ENCODE measurements around the gene LRRC32. TPM values are rescaled to one million over a fixed set of nuclear protein-coding genes. Genes with fewer than 3 reads are reported as not detected.

Gene LRRC32
- total and polyA plus RNA-seq, 2 experiments from 2014 or later = 0.42 to 0.58 TPM

DNA sequence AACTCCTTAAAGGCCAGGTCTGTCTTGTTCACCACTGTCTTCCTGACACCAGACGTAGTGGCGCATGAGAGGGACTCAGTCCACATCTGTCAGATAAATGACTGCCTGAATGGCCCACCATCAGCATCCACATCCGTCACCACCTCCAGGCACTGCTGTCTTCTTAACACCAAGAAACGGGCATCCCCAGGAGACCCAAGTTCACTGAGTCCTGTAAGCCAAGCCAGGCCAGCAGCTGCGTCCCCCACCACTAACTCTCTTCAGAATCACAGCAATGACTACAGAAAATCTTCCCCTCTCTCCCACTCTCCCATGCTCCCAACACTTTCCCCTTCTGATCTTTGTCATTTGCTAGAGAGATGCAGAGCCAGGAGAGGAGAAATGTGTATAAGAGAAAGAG is 47.3 kb upstream of the LRRC32 start:
- H3K4me2 ChIP-seq = no peak overlapping the region
- no peaks in the 10 kb centered on the region; the same call in 1 of the 2 replicates for H3K4me1 ChIP-seq (ENCODE audit: insufficient read depth)
- H3K4me3 ChIP-seq = no peak overlapping the region
- peaks cover 5% of the 10 kb centered on the region for H3K27me3 Mint-ChIP-seq (ENCODE audit: insufficient read depth, low read depth, poor library complexity)
- H3K4me1 Mint-ChIP-seq = peaks cover 7% of the 10 kb centered on the region
- DNase-seq (ENCODE audit: low spot score) (no peak), ATAC-seq (no peak)
- no peak overlapping the region for H2AFZ ChIP-seq
- H3K79me2 ChIP-seq (replicated peaks; ENCODE audit: insufficient read depth) = no peaks in the 10 kb centered on the region
- H3K4me3 Mint-ChIP-seq = no peak overlapping the region
- H3F3A ChIP-seq (replicated peaks; ENCODE audit: low read depth) = no peaks in the 10 kb centered on the region
- no peaks in the 10 kb centered on the region for H3K9me3 Mint-ChIP-seq
- H3K9me2 ChIP-seq (ENCODE audit: insufficient read depth) = no peaks in the 10 kb centered on the region
- H3K36me3 Mint-ChIP-seq (ENCODE audit: low read depth) = no peaks in the 10 kb centered on the region
- no peaks in the 10 kb centered on the region for H3K27me3 ChIP-seq (ENCODE audit: insufficient read depth)
- H3K36me3 ChIP-seq (ENCODE audit: insufficient read depth) = no peaks in the 10 kb centered on the region
- TF ChIP-seq, protein P1, sequence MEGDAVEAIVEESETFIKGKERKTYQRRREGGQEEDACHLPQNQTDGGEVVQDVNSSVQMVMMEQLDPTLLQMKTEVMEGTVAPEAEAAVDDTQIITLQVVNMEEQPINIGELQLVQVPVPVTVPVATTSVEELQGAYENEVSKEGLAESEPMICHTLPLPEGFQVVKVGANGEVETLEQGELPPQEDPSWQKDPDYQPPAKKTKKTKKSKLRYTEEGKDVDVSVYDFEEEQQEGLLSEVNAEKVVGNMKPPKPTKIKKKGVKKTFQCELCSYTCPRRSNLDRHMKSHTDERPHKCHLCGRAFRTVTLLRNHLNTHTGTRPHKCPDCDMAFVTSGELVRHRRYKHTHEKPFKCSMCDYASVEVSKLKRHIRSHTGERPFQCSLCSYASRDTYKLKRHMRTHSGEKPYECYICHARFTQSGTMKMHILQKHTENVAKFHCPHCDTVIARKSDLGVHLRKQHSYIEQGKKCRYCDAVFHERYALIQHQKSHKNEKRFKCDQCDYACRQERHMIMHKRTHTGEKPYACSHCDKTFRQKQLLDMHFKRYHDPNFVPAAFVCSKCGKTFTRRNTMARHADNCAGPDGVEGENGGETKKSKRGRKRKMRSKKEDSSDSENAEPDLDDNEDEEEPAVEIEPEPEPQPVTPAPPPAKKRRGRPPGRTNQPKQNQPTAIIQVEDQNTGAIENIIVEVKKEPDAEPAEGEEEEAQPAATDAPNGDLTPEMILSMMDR (conservative IDR thresholded peaks at IDR 0.05; ENCODE audit: low read depth in 2 of 2) = no peak
- TF ChIP-seq EZH2phosphoT487 (IDR thresholded peaks at IDR 0.05; ENCODE audit: unreplicated experiment) = no peak
- TF ChIP-seq ZNF331 (CRISPR knock-in tag; IDR thresholded peaks at IDR 0.05; ENCODE audit: low read depth) = no peak
- TF ChIP-seq, protein P2, sequence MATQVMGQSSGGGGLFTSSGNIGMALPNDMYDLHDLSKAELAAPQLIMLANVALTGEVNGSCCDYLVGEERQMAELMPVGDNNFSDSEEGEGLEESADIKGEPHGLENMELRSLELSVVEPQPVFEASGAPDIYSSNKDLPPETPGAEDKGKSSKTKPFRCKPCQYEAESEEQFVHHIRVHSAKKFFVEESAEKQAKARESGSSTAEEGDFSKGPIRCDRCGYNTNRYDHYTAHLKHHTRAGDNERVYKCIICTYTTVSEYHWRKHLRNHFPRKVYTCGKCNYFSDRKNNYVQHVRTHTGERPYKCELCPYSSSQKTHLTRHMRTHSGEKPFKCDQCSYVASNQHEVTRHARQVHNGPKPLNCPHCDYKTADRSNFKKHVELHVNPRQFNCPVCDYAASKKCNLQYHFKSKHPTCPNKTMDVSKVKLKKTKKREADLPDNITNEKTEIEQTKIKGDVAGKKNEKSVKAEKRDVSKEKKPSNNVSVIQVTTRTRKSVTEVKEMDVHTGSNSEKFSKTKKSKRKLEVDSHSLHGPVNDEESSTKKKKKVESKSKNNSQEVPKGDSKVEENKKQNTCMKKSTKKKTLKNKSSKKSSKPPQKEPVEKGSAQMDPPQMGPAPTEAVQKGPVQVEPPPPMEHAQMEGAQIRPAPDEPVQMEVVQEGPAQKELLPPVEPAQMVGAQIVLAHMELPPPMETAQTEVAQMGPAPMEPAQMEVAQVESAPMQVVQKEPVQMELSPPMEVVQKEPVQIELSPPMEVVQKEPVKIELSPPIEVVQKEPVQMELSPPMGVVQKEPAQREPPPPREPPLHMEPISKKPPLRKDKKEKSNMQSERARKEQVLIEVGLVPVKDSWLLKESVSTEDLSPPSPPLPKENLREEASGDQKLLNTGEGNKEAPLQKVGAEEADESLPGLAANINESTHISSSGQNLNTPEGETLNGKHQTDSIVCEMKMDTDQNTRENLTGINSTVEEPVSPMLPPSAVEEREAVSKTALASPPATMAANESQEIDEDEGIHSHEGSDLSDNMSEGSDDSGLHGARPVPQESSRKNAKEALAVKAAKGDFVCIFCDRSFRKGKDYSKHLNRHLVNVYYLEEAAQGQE (IDR thresholded peaks at IDR 0.05; ENCODE audit: unreplicated experiment) = no peak
- TF ChIP-seq, protein P3, sequence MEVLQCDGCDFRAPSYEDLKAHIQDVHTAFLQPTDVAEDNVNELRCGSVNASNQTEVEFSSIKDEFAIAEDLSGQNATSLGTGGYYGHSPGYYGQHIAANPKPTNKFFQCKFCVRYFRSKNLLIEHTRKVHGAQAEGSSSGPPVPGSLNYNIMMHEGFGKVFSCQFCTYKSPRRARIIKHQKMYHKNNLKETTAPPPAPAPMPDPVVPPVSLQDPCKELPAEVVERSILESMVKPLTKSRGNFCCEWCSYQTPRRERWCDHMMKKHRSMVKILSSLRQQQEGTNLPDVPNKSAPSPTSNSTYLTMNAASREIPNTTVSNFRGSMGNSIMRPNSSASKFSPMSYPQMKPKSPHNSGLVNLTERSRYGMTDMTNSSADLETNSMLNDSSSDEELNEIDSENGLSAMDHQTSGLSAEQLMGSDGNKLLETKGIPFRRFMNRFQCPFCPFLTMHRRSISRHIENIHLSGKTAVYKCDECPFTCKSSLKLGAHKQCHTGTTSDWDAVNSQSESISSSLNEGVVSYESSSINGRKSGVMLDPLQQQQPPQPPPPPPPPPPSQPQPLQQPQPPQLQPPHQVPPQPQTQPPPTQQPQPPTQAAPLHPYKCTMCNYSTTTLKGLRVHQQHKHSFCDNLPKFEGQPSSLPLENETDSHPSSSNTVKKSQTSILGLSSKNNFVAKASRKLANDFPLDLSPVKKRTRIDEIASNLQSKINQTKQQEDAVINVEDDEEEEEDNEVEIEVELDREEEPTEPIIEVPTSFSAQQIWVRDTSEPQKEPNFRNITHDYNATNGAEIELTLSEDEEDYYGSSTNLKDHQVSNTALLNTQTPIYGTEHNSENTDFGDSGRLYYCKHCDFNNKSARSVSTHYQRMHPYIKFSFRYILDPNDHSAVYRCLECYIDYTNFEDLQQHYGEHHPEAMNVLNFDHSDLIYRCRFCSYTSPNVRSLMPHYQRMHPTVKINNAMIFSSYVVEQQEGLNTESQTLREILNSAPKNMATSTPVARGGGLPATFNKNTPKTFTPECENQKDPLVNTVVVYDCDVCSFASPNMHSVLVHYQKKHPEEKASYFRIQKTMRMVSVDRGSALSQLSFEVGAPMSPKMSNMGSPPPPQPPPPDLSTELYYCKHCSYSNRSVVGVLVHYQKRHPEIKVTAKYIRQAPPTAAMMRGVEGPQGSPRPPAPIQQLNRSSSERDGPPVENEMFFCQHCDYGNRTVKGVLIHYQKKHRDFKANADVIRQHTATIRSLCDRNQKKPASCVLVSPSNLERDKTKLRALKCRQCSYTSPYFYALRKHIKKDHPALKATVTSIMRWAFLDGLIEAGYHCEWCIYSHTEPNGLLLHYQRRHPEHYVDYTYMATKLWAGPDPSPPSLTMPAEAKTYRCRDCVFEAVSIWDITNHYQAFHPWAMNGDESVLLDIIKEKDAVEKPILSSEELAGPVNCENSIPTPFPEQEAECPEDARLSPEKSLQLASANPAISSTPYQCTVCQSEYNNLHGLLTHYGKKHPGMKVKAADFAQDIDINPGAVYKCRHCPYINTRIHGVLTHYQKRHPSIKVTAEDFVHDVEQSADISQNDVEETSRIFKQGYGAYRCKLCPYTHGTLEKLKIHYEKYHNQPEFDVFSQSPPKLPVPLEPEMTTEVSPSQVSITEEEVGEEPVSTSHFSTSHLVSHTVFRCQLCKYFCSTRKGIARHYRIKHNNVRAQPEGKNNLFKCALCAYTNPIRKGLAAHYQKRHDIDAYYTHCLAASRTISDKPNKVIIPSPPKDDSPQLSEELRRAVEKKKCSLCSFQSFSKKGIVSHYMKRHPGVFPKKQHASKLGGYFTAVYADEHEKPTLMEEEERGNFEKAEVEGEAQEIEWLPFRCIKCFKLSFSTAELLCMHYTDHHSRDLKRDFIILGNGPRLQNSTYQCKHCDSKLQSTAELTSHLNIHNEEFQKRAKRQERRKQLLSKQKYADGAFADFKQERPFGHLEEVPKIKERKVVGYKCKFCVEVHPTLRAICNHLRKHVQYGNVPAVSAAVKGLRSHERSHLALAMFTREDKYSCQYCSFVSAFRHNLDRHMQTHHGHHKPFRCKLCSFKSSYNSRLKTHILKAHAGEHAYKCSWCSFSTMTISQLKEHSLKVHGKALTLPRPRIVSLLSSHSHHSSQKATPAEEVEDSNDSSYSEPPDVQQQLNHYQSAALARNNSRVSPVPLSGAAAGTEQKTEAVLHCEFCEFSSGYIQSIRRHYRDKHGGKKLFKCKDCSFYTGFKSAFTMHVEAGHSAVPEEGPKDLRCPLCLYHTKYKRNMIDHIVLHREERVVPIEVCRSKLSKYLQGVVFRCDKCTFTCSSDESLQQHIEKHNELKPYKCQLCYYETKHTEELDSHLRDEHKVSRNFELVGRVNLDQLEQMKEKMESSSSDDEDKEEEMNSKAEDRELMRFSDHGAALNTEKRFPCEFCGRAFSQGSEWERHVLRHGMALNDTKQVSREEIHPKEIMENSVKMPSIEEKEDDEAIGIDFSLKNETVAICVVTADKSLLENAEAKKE (CRISPR knock-in tag; IDR thresholded peaks at IDR 0.05) = no peak
- TF ChIP-seq, protein P4, sequence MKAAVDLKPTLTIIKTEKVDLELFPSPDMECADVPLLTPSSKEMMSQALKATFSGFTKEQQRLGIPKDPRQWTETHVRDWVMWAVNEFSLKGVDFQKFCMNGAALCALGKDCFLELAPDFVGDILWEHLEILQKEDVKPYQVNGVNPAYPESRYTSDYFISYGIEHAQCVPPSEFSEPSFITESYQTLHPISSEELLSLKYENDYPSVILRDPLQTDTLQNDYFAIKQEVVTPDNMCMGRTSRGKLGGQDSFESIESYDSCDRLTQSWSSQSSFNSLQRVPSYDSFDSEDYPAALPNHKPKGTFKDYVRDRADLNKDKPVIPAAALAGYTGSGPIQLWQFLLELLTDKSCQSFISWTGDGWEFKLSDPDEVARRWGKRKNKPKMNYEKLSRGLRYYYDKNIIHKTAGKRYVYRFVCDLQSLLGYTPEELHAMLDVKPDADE (IDR thresholded peaks at IDR 0.05) = no peak
- no peak for TF ChIP-seq STAT1 (IDR thresholded peaks at IDR 0.05; ENCODE audit: unreplicated experiment)
- no peak overlapping the region for H3K27ac Mint-ChIP-seq
- no peaks in the 10 kb centered on the region for H4K20me1 ChIP-seq (replicated peaks; ENCODE audit: insufficient read depth)
- H3K27ac ChIP-seq (ENCODE audit: low read depth) = no peak overlapping the region
